Posterior vena cava (tissue), 2 donors: Measurements from ENCODE around the gene TNFRSF8. TPM values are rescaled to one million over a fixed set of nuclear protein-coding genes. Genes with fewer than 3 reads are reported as not detected.
"Not testable (repeated sequence)": the region's sequence is repeated elsewhere in the genome, so short reads cannot be mapped to it uniquely, and the experiment has no call there.

Experiments used
- DNase-seq: peaks from one replicate; pipeline ENCODE4 v3.0.0-alpha.2; 2020; ENCODE audit warnings: low spot score
- intact Hi-C, 2 donors: fragments of 100-400 bp; cut with DNase I; formaldehyde crosslinking; loops; one replicate each; pipeline versions ENCODE4 v1.14.1 to v1.14.2; 2022 to 2023
- total RNA-seq, 2 donors: library from RNA; stranded (reverse); fragmentation: NEBNext Ultra II Directional; extraction: Animal tissue kit (Norgen Biotek cat#: 25700); gene quantifications; one replicate each; pipeline ENCODE4 v1.2.1, GENCODE V29; 2021
- donor health status: DM: yes; HTN: yes; CAD: no.
- donor health status: DM: yes; HTN: yes; CAD: no.

The TNFRSF8 gene
- total RNA-seq, 2 donors from 2014 or later = 1.00 to 1.3 TPM

- intact Hi-C loops = no loop called here
Measured at GRCh38 chr1:12037486-12038355, 25.4 kb upstream of the TNFRSF8 start.

GRCh38 chr1:12038356-12039163 is 24.5 kb upstream of the TNFRSF8 start:
- intact Hi-C loops = no loop called here
- no peak for DNase-seq

More at GRCh38 chr1:12037486-12038355, 25.4 kb upstream of the TNFRSF8 start:
- no peak for DNase-seq

- intact Hi-C loops = no loop called here
- DNase-seq = no peak
Measured at GRCh38 chr1:12039164-12039525, 24.0 kb upstream of the TNFRSF8 start.

- DNase-seq, intact Hi-C loops: not testable (repeated sequence)
Measured at GRCh38 chr1:12039824-12040456, 23.2 kb upstream of the TNFRSF8 start.

GRCh38 chr1:12040457-12041051 is 22.5 kb upstream of the TNFRSF8 start:
- intact Hi-C loops = no loop called here
- DNase-seq = no peak

GRCh38 chr1:12044187-12044877 is 18.8 kb upstream of the TNFRSF8 start:
- DNase-seq, intact Hi-C loops: not testable (repeated sequence)

GRCh38 chr1:12046749-12047119 is 16.4 kb upstream of the TNFRSF8 start:
- intact Hi-C loops = no loop called here
- no peak for DNase-seq

GRCh38 chr1:12047120-12047876 is 15.8 kb upstream of the TNFRSF8 start:
- intact Hi-C loops = no loop called here

GRCh38 chr1:12048372-12048771 is 14.7 kb upstream of the TNFRSF8 start:
- intact Hi-C loops = no loop called here

More at GRCh38 chr1:12047120-12047876, 15.8 kb upstream of the TNFRSF8 start:
- DNase-seq = no peak

GRCh38 chr1:12049616-12050015 is 13.5 kb upstream of the TNFRSF8 start:
- intact Hi-C loops = no loop called here
- DNase-seq = no peak

More at GRCh38 chr1:12048372-12048771, 14.7 kb upstream of the TNFRSF8 start:
- no peak for DNase-seq

GRCh38 chr1:12051361-12051760 is 11.7 kb upstream of the TNFRSF8 start:
- no peak for DNase-seq
- intact Hi-C loops = no loop called here

- intact Hi-C loops = no loop called here
- peak; percentile 90 for DNase-seq
Measured at GRCh38 chr1:12052008-12052573, 11.0 kb upstream of the TNFRSF8 start.

- intact Hi-C loops = no loop called here
- DNase-seq = no peak
Measured at GRCh38 chr1:12052997-12053686, 10.0 kb upstream of the TNFRSF8 start.

GRCh38 chr1:12053752-12054548 is 9.2 kb upstream of the TNFRSF8 start:
- intact Hi-C loops = no loop called here
- no peak for DNase-seq

GRCh38 chr1:12055259-12055658 is 7.8 kb upstream of the TNFRSF8 start:
- DNase-seq = no peak
- intact Hi-C loops = no loop called here

- intact Hi-C loops = no loop called here
- DNase-seq = no peak
Measured at GRCh38 chr1:12056331-12056841, 6.7 kb upstream of the TNFRSF8 start.
